ENCODE data around the gene FZD10.

GRCh38 chr12:130198026-130198662 lies 35.9 kb downstream of the FZD10 start:
- TF ChIP-seq CEBPB (IDR thresholded peaks at IDR 0.05; ENCODE audit: borderline replicate concordance, low read depth, low read length) (no peak), CTCF (CRISPR knock-in tag; IDR thresholded peaks at IDR 0.05) (no peak), ZNF446 (CRISPR knock-in tag; IDR thresholded peaks at IDR 0.05) (no peak), ZNF639 (CRISPR knock-in tag; conservative IDR thresholded peaks at IDR 0.05) (no peak), EZH2 (conservative IDR thresholded peaks at IDR 0.05; ENCODE audit: low read depth, low read length) (no peak), TAF1 (CRISPR knock-in tag; IDR thresholded peaks at IDR 0.05) (no peak), BRCA1 (CRISPR knock-in tag; IDR thresholded peaks at IDR 0.05) (no peak)

Data from HepG2 (cell line).